Stimulated activated CD4-positive, alpha-beta T cell treated with anti-CD3 and anti-CD28 coated beads, Interleukin-12 subunit alpha, Interleukin-12 subunit beta, amount 100 ng/mL, for 48 hours (primary cell): ENCODE results near the gene CDK7.
"Not testable (repeated sequence)": the region's sequence is repeated elsewhere in the genome, so short reads cannot be mapped to it uniquely, and the experiment has no call there.

Source experiments
- DNase-seq, 3 donors: peaks; one replicate each; pipeline ENCODE4 v3.0.0-alpha.2; 2020; ENCODE audit warnings: low read depth in 2 of 3, low spot score in 1 of 3

The CDK7 gene

GRCh38 chr5:69234457-69235268 lies at the start of gene CDK7:
CDK7 (plus strand) TSS chr5:69234886; CDS start chr5:69234976, 90 bp downstream.
- peak; percentile 83 to 88 (median 84) for DNase-seq

GRCh38 chr5:69187342-69187741 lies 47.3 kb upstream of the CDK7 start:
- DNase-seq, result no peak

GRCh38 chr5:69188811-69189161 lies 45.9 kb upstream of the CDK7 start:
- no peak for DNase-seq

GRCh38 chr5:69189162-69190086 lies 45.3 kb upstream of the CDK7 start, which contains the start of gene CENPH:
CENPH (plus strand) TSS chr5:69189583; CDS start chr5:69189635, 52 bp downstream.
- DNase-seq, result peak; percentile 87 to 95 (median 89)

GRCh38 chr5:69202497-69202896 lies 32.2 kb upstream of the CDK7 start:
- DNase-seq, result no peak

GRCh38 chr5:69206528-69207190 lies 28.0 kb upstream of the CDK7 start:
- DNase-seq, result no peak

GRCh38 chr5:69209602-69210001 lies 25.1 kb upstream of the CDK7 start:
- no peak for DNase-seq

- no peak for DNase-seq
Observed at GRCh38 chr5:69211200-69211599, 23.5 kb upstream of the CDK7 start.

GRCh38 chr5:69212022-69212421 lies 22.7 kb upstream of the CDK7 start:
- DNase-seq, result no peak

GRCh38 chr5:69213513-69214215 lies 21.0 kb upstream of the CDK7 start:
- no peak for DNase-seq

- DNase-seq, result no peak
Observed at GRCh38 chr5:69217151-69217511, 17.6 kb upstream of the CDK7 start.

- DNase-seq, result peak; percentile 85 to 95 (median 90)
Observed at GRCh38 chr5:69217548-69218526, 16.8 kb upstream of the CDK7 start.

- no peak for DNase-seq
Observed at GRCh38 chr5:69219939-69220338, 14.7 kb upstream of the CDK7 start.

- not testable (repeated sequence) for DNase-seq
Observed at GRCh38 chr5:69220371-69220770, 14.3 kb upstream of the CDK7 start.

GRCh38 chr5:69220833-69221232 lies 13.9 kb upstream of the CDK7 start:
- DNase-seq, result not testable (repeated sequence)

- DNase-seq, result no peak
Observed at GRCh38 chr5:69224520-69224919, 10.2 kb upstream of the CDK7 start.

GRCh38 chr5:69225860-69226259 lies 8.8 kb upstream of the CDK7 start:
- DNase-seq, result no peak

GRCh38 chr5:69230181-69230580 lies 4.5 kb upstream of the CDK7 start:
- DNase-seq, result no peak

GRCh38 chr5:69231281-69231680 lies 3.4 kb upstream of the CDK7 start:
- DNase-seq, result no peak

- DNase-seq, result no peak
Observed at GRCh38 chr5:69231851-69232250, 2.8 kb upstream of the CDK7 start.
